Mesodermal cell (in vitro differentiated cells): ENCODE data around the gene SEMA5A.

Experiments used
- H3K27ac ChIP-seq: 2 replicates; pipeline ENCODE4 v1.7.0; 2013; ENCODE audit warnings: mild to moderate bottlenecking, low read depth, low read length, moderate library complexity; ENCODE audit not compliant: severe bottlenecking
- H3K36me3 ChIP-seq: 2 replicates; pipeline ENCODE4 v1.7.1; 2013; ENCODE audit warnings: mild to moderate bottlenecking, low read length, moderate library complexity; ENCODE audit not compliant: control insufficient read depth, insufficient read depth
- H3K4me1 ChIP-seq: one replicate; pipeline ENCODE4 v1.7.1; 2013; ENCODE audit warnings: mild to moderate bottlenecking, low read length; ENCODE audit not compliant: insufficient read depth, control insufficient read depth, poor library complexity, severe bottlenecking
- H3K4me3 ChIP-seq: 2 replicates; pipeline ENCODE4 v1.7.0; 2013; ENCODE audit warnings: low read length, control low read depth, mild to moderate bottlenecking; ENCODE audit not compliant: insufficient read depth, poor library complexity, severe bottlenecking; ENCODE audit errors: extremely low read depth
- H3K9me3 ChIP-seq: 2 replicates; pipeline ENCODE4 v1.7.1; 2013; ENCODE audit warnings: mild to moderate bottlenecking, low read length, moderate library complexity; ENCODE audit not compliant: control insufficient read depth
- WGBS, 2 experiments: methylation state at CpG; one replicate each; pipeline ENCODE4 v1.1.5; 2013; ENCODE audit warnings: missing lambda C conversion rate in 2 of 2; ENCODE audit not compliant: insufficient coverage in 2 of 2; 5-methylcytosine and 5-hydroxymethylcytosine counted together

Gene SEMA5A

DNA sequence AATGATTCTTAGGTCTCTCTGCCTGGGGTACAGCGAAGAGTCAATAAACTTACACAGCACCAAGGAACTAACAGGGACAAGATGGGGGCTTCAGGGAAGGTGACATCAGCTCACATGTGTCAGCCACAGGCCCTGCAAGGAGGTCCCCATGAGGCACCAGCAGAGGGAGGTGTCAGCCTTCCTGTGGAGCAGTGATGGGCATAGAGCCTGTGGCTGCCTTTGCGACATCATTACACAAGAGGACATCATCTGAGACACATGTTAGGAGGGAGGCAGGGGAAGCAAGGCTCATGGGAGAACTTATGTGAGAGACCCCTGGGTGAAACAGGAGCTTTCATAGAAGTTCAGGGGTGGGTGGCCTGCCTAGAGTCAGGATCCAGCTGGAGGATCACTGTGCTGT, 389.6 kb downstream of the SEMA5A start:
- Histone ChIP-seq H3K4me3 (no peak overlapping the region), H3K4me1 (no peaks in the 10 kb centered on the region), H3K9me3 (no peaks in the 10 kb centered on the region), H3K36me3 (peaks cover 4% of the 10 kb centered on the region), H3K27ac (no peak overlapping the region)
- 69 to 75% methylated on average over 2 of the region's 2 CpGs for WGBS, 2 experiments

DNA sequence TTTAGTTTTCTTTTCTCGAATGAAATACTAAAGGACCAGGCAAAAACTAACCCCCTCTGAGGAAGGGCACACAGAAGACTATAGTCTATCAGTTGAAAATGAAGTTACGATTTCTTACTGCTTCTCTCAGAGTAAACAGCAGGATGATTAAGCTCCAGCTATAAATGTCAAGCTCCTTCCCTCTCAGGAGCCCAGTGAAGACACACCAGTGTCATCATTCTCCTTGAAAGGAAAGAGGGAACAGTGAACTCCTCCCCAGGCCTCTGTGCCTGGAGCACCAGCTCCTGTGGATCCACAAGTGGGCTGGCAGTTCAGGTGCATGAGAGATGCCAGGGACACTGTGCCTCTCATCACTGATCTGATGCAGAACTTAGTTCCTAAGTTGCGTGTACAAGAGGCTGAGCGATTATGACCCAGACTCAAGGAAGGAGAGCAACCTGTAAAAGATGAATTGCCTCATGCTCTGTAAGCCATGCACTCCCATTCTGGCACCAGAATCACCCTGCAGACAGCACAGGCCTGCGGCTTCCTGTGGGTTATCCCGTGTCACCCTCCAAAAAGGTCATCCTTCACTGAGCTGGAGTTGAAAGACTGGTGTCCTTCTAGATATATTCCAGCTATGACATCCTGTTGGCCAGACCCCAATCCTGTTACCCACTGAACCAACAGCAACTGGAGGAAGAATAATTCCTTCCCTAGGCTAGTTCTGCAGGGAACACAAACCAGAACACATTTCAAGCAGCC, 394.0 kb downstream of the SEMA5A start:
- Histone ChIP-seq H3K36me3 (peaks cover 12% of the 10 kb centered on the region), H3K4me1 (peaks cover 8% of the 10 kb centered on the region), H3K4me3 (no peak overlapping the region), H3K9me3 (no peaks in the 10 kb centered on the region), H3K27ac (no peak overlapping the region)
- WGBS, 2 experiments, result 97 to 100% methylated on average over 5 to 6 of the region's 6 CpGs

DNA sequence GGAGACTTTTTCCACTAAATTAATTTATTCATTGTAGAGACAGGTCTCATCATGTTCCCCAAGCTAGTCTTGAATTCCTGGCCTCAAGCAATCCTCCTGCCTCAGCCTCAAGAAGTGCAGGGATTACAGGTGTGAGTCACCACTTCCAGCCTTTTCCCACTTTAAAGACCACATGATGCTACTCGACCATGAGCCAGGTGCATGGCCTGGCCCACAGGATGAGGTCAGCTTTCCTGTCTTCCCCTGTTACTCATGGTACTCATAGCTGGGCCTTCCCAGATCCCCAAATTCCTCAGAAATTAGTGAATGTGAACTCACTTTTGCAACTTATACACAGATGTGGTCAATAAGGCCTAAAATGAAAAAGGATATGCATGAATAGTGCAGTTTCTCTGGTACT, 395.9 kb downstream of the SEMA5A start:
- Histone ChIP-seq H3K4me3 (no peak overlapping the region), H3K9me3 (peaks cover under 1% of the 10 kb centered on the region), H3K36me3 (peaks cover 26% of the 10 kb centered on the region), H3K27ac (no peak overlapping the region), H3K4me1 (peaks cover 8% of the 10 kb centered on the region)
- WGBS, 2 experiments, result 75 to 86% methylated on average over 1 of the region's 1 CpG

DNA sequence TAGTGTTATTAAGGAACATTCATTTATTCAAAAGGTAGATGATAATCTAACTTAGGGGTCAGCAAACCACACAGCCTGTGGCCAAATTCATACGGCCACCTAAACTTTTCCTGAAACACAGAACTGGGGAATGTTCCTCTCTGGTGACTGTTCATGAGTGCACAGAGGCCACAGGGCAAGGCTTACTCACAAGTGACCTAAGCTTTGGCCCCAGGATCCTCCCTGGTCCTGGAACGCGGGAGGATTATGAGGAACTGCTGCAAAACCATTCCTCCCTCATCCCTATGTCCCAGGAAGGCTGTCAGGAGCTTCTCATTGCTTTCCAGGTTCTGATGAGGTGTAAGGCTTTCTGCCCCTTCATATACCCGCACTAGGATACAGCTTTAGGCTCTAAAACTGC, 397.6 kb downstream of the SEMA5A start:
- H3K9me3 ChIP-seq, result peaks cover 3% of the 10 kb centered on the region

DNA sequence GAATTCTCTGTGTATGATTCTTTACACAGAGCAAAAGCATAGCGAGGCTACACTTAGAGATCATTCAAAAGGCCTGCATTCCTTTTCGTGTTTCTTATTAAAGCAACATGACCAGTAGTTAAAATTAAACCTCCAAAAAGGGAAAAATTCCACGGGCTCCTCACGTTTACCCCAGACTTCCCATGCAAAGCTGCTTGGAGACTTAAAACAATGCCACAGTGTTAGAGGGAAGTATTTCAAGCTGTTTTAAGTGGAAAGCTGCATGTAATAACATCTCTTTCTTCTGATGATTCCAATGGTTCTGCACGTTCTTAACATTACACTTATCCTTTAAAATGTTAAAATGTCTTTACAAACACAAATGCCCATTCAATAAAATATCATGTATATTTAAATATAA, 405.2 kb downstream of the SEMA5A start:
- Histone ChIP-seq H3K36me3 (peaks cover 24% of the 10 kb centered on the region), H3K4me3 (no peak overlapping the region), H3K4me1 (no peaks in the 10 kb centered on the region), H3K9me3 (peaks cover 3% of the 10 kb centered on the region), H3K27ac (no peak overlapping the region)
- no CpG with 5 or more reads among the region's 5 CpGs for WGBS, 2 experiments

More for the DNA sequence above, 397.6 kb downstream of the SEMA5A start:
- no peak overlapping the region for H3K27ac ChIP-seq
- peaks cover 34% of the 10 kb centered on the region for H3K36me3 ChIP-seq
- H3K4me1 ChIP-seq, result peaks cover 8% of the 10 kb centered on the region
- no peak overlapping the region for H3K4me3 ChIP-seq
- WGBS, 2 experiments, result 70 to 95% methylated on average over 2 of the region's 4 CpGs

DNA sequence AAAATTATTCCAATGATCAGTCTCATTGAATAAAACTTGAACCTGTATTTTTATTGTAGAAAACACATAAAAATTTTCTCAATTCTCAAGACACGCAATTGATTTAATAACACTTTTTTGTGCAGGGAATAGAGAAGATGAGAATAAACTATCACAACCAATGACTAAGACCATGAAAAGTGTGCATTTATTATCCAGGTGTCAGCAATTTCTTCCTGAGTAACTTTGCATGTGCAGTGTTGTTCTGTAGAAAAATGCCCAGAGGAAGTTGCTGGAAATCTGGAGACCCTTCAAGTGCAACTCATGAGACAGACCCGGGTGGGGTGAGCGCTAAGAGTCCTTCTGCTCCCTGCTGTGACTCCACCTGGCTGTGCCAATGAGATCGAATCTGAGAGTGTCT, 405.7 kb downstream of the SEMA5A start:
- no peak overlapping the region for H3K4me3 ChIP-seq

DNA sequence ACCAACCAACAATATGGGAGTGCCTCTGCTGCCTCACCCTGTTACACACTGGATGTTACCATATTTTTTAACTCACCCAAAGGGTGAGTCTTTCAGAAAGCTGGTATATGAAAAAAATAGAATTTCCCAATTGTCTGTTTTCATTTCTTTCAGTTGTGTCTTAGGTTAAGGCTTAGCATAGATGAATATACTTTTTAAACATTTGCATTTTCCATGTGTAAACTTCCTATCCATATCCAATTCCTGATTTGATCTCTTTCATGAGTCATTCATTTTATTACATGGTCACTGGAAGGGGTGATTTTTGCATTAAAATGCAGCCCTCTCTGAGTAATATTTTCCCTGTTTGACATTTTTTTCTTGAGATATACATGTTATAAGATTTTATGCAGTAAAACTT, 406.5 kb downstream of the SEMA5A start:
- Histone ChIP-seq H3K36me3 (peaks cover 19% of the 10 kb centered on the region), H3K9me3 (no peaks in the 10 kb centered on the region), H3K27ac (no peak overlapping the region), H3K4me1 (no peaks in the 10 kb centered on the region), H3K4me3 (no peak overlapping the region)

More for the DNA sequence above, 405.7 kb downstream of the SEMA5A start:
- 82 to 86% methylated on average over 3 of the region's 4 CpGs for WGBS, 2 experiments
- Histone ChIP-seq H3K4me1 (no peaks in the 10 kb centered on the region), H3K9me3 (peaks cover 3% of the 10 kb centered on the region), H3K27ac (no peak overlapping the region), H3K36me3 (peaks cover 25% of the 10 kb centered on the region)

DNA sequence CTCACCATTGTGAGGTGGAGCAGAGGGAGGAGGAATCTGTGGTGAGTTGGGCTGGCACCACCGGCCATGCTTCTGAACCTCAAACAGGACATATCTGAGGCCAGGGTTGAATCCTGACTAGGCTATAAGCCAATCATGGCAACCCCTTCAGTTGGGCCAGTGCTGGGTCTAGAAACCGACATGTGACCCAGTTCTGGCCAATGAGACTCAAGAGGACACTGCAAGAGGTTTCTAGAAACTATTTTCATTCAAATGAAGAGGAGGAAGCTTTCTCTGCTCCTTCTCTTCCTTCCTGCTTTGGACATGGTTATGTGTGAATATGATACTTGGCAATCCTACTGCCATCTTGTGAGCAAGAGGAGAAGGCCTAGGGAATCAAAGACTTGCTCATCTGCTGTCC, 417.7 kb downstream of the SEMA5A start:
- no peaks in the 10 kb centered on the region for H3K9me3 ChIP-seq
- WGBS, 2 experiments, result 100% methylated on average over 1 to 2 of the region's 2 CpGs
- H3K27ac ChIP-seq, result no peak overlapping the region
- H3K4me1 ChIP-seq, result peaks cover 20% of the 10 kb centered on the region
- H3K4me3 ChIP-seq, result no peak overlapping the region
- peaks cover 3% of the 10 kb centered on the region for H3K36me3 ChIP-seq

DNA sequence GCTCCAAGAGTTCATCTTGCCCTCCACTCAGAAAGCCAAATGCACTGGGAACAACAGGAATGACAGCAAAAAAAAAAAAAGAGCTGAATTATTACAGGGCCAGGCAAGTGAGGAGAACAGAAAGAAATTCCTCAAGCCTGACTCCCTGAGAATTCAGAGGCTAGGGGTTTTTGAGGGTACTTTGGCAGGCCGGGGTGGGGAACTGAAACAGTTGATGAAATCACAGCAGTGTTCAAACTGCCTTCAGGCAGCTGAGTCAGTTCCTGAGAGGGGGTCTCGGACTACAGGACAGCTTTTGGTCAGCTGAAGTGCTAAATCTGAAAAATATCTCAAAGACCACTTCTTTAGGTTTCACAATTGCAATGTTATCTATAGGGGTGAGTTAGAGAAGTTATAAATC, 419.4 kb downstream of the SEMA5A start:
- Histone ChIP-seq H3K4me3 (no peak overlapping the region), H3K27ac (no peak overlapping the region), H3K4me1 (peaks cover 20% of the 10 kb centered on the region), H3K9me3 (no peaks in the 10 kb centered on the region), H3K36me3 (peaks cover 7% of the 10 kb centered on the region)
- 40 to 100% methylated on average over 1 of the region's 2 CpGs for WGBS, 2 experiments

DNA sequence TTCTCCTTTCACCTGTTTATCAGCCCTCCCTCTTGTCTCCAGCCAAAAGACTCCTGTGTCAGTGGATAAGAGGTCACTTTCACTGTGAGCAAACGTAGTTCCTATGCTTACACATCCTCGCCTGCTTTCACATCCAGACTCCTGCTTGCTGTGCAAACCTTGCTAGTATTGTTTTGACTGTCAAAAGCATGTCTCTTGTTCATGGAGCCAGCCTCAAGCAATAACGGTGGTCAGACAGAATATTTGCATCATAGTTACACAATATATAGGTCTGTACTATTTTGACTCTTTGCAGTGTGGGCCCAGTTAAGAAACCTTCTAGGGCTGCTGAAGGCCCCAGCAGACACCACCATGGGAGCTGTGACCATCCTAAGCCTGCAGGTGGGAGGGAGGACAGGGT, 420.0 kb downstream of the SEMA5A start:
- 96 to 100% methylated on average over 2 of the region's 3 CpGs for WGBS, 2 experiments
- no peak overlapping the region for H3K27ac ChIP-seq
- H3K4me3 ChIP-seq, result no peak overlapping the region
- no peaks in the 10 kb centered on the region for H3K9me3 ChIP-seq
- peaks cover 7% of the 10 kb centered on the region for H3K36me3 ChIP-seq
- H3K4me1 ChIP-seq, result peaks cover 20% of the 10 kb centered on the region

DNA sequence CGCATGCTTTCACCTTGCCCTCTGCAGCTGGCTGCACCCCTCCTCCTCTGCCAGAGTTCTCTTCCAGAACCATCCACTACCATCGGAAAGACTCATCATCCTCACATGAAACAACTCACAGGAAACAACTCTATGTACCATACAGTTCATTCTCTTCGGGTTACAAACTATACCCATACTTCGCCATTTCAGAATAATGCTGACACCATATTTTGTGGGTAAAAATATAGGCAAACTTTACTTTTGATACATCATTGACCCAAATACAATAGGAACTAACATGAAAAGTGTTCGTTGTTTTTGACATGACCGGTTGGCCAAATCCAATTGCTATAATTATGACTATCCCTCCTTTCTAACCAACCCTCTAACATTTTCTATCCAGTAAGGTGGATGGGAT, 421.0 kb downstream of the SEMA5A start:
- 92 to 100% methylated on average over 1 to 2 of the region's 6 CpGs for WGBS, 2 experiments

More for the DNA sequence above, 421.0 kb downstream of the SEMA5A start:
- Histone ChIP-seq H3K27ac (no peak overlapping the region), H3K36me3 (peaks cover 7% of the 10 kb centered on the region), H3K4me1 (peaks cover 20% of the 10 kb centered on the region), H3K4me3 (no peak overlapping the region), H3K9me3 (no peaks in the 10 kb centered on the region)
